GM12878 (cell line): ENCODE data around the gene NLGN3. TPM values are rescaled to one million over a fixed set of nuclear protein-coding genes. Genes with fewer than 3 reads are reported as not detected.

ENCODE experiments used
- ATAC-seq: fragments of 200-7000 bp; cut with Tn5 transposase; 3 replicates; pipeline ENCODE4 v1.9.1; 2020; ENCODE audit warnings: mild to moderate bottlenecking, moderate library complexity
- BruUV-seq: library from RNA; stranded (reverse); fragments of 400-500 nt; replicated peaks from 2 replicates; lab custom pipeline; 2021; lab: Mats Ljungman, UMichigan
- CTCF ChIA-PET: fragments of 300-600 bp; sonication (Branson Sonifier 250); formaldehyde crosslinking; extraction: SDS; loops from one replicate; lab custom pipeline; 2021; ENCODE audit warnings: inconsistent platforms; lab: Yijun Ruan, JAX
- POLR2A ChIA-PET: fragments of 350-600 bp; formaldehyde crosslinking; extraction: SDS; loops from one replicate; lab custom pipeline; 2021; ENCODE audit warnings: inconsistent platforms; lab: Charles Lee
- RAD21 ChIA-PET: fragments of 300-600 bp; sonication (Branson Sonifier 250); formaldehyde crosslinking; loops from one replicate; lab custom pipeline; 2023; ENCODE audit warnings: antibody characterized with exemption; ENCODE audit not compliant: unreplicated experiment; lab: Charles Lee
- SMC1A ChIA-PET: fragments of 300-600 bp; sonication (Branson Sonifier 250); formaldehyde crosslinking; loops from one replicate; lab custom pipeline; 2023; ENCODE audit not compliant: unreplicated experiment, uncharacterized antibody; lab: Charles Lee
- DNase-seq: peaks from one replicate; pipeline ENCODE4 v3.0.0-alpha.2; 2011; ENCODE audit warnings: low read depth, low spot score
- FAIRE-seq: peaks from 3 replicates; lab custom pipeline; 2011; peaks lifted over from hg19 to GRCh38; lab: Jason Lieb, UNC
- H2AFZ ChIP-seq: 2 replicates; pipeline ENCODE4 v1.6.0; 2011; ENCODE audit warnings: low read depth, low read length, control low read depth; ENCODE audit not compliant: control insufficient read depth
- H3K27ac ChIP-seq: 2 replicates; pipeline ENCODE4 v1.5.1; 2011; ENCODE audit warnings: control low read depth; ENCODE audit not compliant: control insufficient read depth, insufficient read depth
- H3K27me3 ChIP-seq, 2 experiments: replicated peaks in 1 of 2; 2 replicates each; pipeline versions ENCODE4 v1.6.0 to v1.6.1; 2011; ENCODE audit warnings: low read length in 1 of 2; ENCODE audit not compliant: control insufficient read depth in 2 of 2, insufficient read depth in 2 of 2
- H3K36me3 ChIP-seq, 2 experiments: 2 replicates each; pipeline ENCODE4 v1.5.1; 2011; ENCODE audit warnings: low read length in 1 of 2; ENCODE audit not compliant: control insufficient read depth in 2 of 2, insufficient read depth in 2 of 2
- H3K4me1 ChIP-seq: 2 replicates; pipeline ENCODE4 v1.6.1; 2011; ENCODE audit warnings: mild to moderate bottlenecking, low read length, moderate library complexity, mixed read lengths; ENCODE audit not compliant: control insufficient read depth, insufficient read depth
- H3K4me2 ChIP-seq: 2 replicates; pipeline ENCODE4 v1.6.0; 2011; ENCODE audit warnings: control low read depth; ENCODE audit not compliant: control insufficient read depth, insufficient read depth
- H3K4me3 ChIP-seq: fragments of 200-600 bp; sonication (generic); 2 replicates; pipeline ENCODE4 v1.5.1; 2016
- H3K79me2 ChIP-seq: 2 replicates; pipeline ENCODE4 v1.6.0; 2011; ENCODE audit warnings: low read length; ENCODE audit not compliant: control insufficient read depth, insufficient read depth
- H3K9ac ChIP-seq: 2 replicates; pipeline ENCODE4 v1.8.0; 2011; ENCODE audit warnings: low read length, control low read depth, mixed read lengths; ENCODE audit not compliant: control insufficient read depth, insufficient read depth
- H3K9me3 ChIP-seq: replicated peaks from 3 replicates; pipeline ENCODE4 v1.5.1; 2011; ENCODE audit warnings: mild to moderate bottlenecking, low read length; ENCODE audit not compliant: control insufficient read depth, insufficient read depth
- H4K20me1 ChIP-seq: 2 replicates; pipeline ENCODE4 v1.6.0; 2011; ENCODE audit not compliant: control insufficient read depth, insufficient read depth
- CREM ChIP-seq: IDR thresholded peaks from 2 replicates; pipeline ENCODE4 v1.6.1; 2014; ENCODE audit warnings: antibody characterized with exemption, low read depth
- EP300 ChIP-seq, 2 experiments: fragments of 150-350 bp in 1 of 2; IDR thresholded peaks; 2 replicates each; pipeline ENCODE4 v1.6.1; 2011 to 2012; ENCODE audit warnings: low read depth in 2 of 2, low read length in 2 of 2, borderline replicate concordance in 1 of 2, improper control_type of control experiment in 1 of 2, inconsistent platforms in 1 of 2; ENCODE audit not compliant: control insufficient read depth in 1 of 2
- FOXM1 ChIP-seq: IDR thresholded peaks from 2 replicates; pipeline ENCODE4 v1.6.1; 2012; ENCODE audit warnings: low read depth, mild to moderate bottlenecking, inconsistent platforms, low read length, moderate library complexity
- HCFC1 ChIP-seq: fragments of 150-350 bp; IDR thresholded peaks from 2 replicates; pipeline ENCODE4 v1.6.1; 2014; ENCODE audit warnings: low read length
- IRF3 ChIP-seq: fragments of 450-650 bp; IDR thresholded peaks from 2 replicates; pipeline ENCODE4 v1.6.1; 2014; ENCODE audit warnings: mild to moderate bottlenecking
- MAX ChIP-seq: IDR thresholded peaks from 2 replicates; pipeline ENCODE4 v1.6.1; 2012; ENCODE audit warnings: low read depth, low read length, improper control_type of control experiment
- NFXL1 ChIP-seq: fragments of 450-650 bp; IDR thresholded peaks from 2 replicates; pipeline ENCODE4 v1.6.1; 2017; ENCODE audit warnings: antibody characterized with exemption, mild to moderate bottlenecking, borderline replicate concordance
- RAD51 ChIP-seq: fragments of 450-650 bp; IDR thresholded peaks from 2 replicates; pipeline ENCODE4 v1.6.1; 2016; ENCODE audit warnings: moderate library complexity, mild to moderate bottlenecking, inconsistent platforms
- REST ChIP-seq: IDR thresholded peaks from 2 replicates; pipeline ENCODE4 v1.6.1; 2012; ENCODE audit warnings: mild to moderate bottlenecking, low read depth, low read length
- SP1 ChIP-seq: IDR thresholded peaks from one replicate; pipeline ENCODE4 v1.6.1; 2011; ENCODE audit warnings: low read depth, low read length
- SPI1 ChIP-seq: IDR thresholded peaks from 2 replicates; pipeline ENCODE4 v1.6.1; 2011; ENCODE audit warnings: low read depth, mild to moderate bottlenecking, low read length, moderate library complexity, borderline replicate concordance; ENCODE audit not compliant: insufficient read depth
- ZZZ3 ChIP-seq: IDR thresholded peaks from 2 replicates; pipeline ENCODE4 v1.6.1; 2011; ENCODE audit warnings: low read depth; ENCODE audit not compliant: control insufficient read depth, insufficient read length
- WGBS: methylation state at CpG from one replicate; pipeline ENCODE4 v1.1.6; 2016; ENCODE audit warnings: low lambda C conversion rate; ENCODE audit not compliant: insufficient replicate concordance, insufficient coverage; ENCODE audit errors: missing lambda C conversion rate; 5-methylcytosine and 5-hydroxymethylcytosine counted together
- in situ Hi-C: fragments of 300-500 bp; cut with MboI; formaldehyde crosslinking; loops from 9 replicates; pipeline ENCODE4 v1.14.3; 2018; ENCODE audit warnings: mixed read lengths
- intact Hi-C: fragments of 100-400 bp; cut with micrococcal nuclease; formaldehyde crosslinking; loops from one replicate; pipeline ENCODE4 v1.14.2; 2022; ENCODE audit not compliant: unreplicated experiment
- polyA plus RNA-seq, 11 experiments: library from polyadenylated mRNA; depleted of rRNA in 4 of 11; unstranded in 6 of 11; stranded (reverse) in 5 of 11; fragments of >200 nt; fragmentation: Nextera tagmentation in 4 of 11; fragmentation: Illumina TruSeq in 1 of 11; extraction: Ambion mirVana in 4 of 11; extraction: Trizol in 1 of 11; gene quantifications; 1 replicate in 1 of 11; 2 replicates in 10 of 11; pipeline versions ENCODE4 v1.2.1 to v1.2.3, GENCODE V29; 2011 to 2016; ENCODE audit warnings: inconsistent platforms in 2 of 11, missing spikeins in 2 of 11, low read depth in 1 of 11
- total RNA-seq, 4 experiments: library from RNA; depleted of rRNA in 3 of 4; stranded (reverse); fragments of >200 nt in 3 of 4; fragmentation: Illumina TruSeq in 1 of 4; extraction: Trizol in 1 of 4; gene quantifications; 2 replicates each; pipeline versions ENCODE4 v1.2.1 to v1.2.3, GENCODE V29; 2013 to 2021
- TF ChIP-seq, protein P1 (sequence below): fragments of 450-650 bp; IDR thresholded peaks from 2 replicates; pipeline ENCODE4 v1.6.1; 2016; ENCODE audit warnings: mild to moderate bottlenecking
- TF ChIP-seq, protein P2 (sequence below): fragments of 150-350 bp; IDR thresholded peaks from 2 replicates; pipeline ENCODE4 v1.6.1; 2014; ENCODE audit warnings: mild to moderate bottlenecking, low read depth, low read length
- TF ChIP-seq, protein P3 (sequence below): IDR thresholded peaks from 2 replicates; pipeline ENCODE4 v1.6.1; 2011; ENCODE audit warnings: low read depth, low read length, improper control_type of control experiment, borderline replicate concordance

The NLGN3 gene
- total and polyA plus RNA-seq, 10 of the 15 experiments (the other 5 are each of a cell fraction or from before 2014, with no cell fraction given): 0.07 to 0.73 (median 0.28) TPM

- Histone ChIP-seq H3K79me2 (no peaks in the 10 kb centered on the region), H4K20me1 (no peaks in the 10 kb centered on the region), H3K9me3 (no peaks in the 10 kb centered on the region), H3K4me3 (no peak overlapping the region), H2AFZ (no peak overlapping the region), H3K27me3 (no peaks in the 10 kb centered on the region), H3K27ac (no peak overlapping the region), H3K4me1 (no peaks in the 10 kb centered on the region), H3K9ac (no peak overlapping the region), H3K36me3 (peaks cover 1 to 4% of the 10 kb centered on the region in 2 experiments; a peak in 2 of 4 replicates), H3K4me2 (no peak overlapping the region)
- ChIA-PET RAD21 (no interaction called here), POLR2A (no interaction called here), SMC1A (no interaction called here), CTCF (no interaction called here)
- ATAC-seq (no peak), DNase-seq (no peak), FAIRE-seq (no peak)
- WGBS: 55% methylated on average over 6 of the region's 6 CpGs
- intact Hi-C loops: no loop called here
- BruUV-seq: no TSS peak
- in situ Hi-C loops: no loop called here
- no peak for TF ChIP-seq EP300 (IDR thresholded peaks at IDR 0.05; ENCODE audit: borderline replicate concordance in 1 of 2, control insufficient read depth in 1 of 2, low read depth in 2 of 2, low read length in 2 of 2)
- no peak for TF ChIP-seq RAD51
- TF ChIP-seq SP1: no peak
- TF ChIP-seq SPI1: no peak
- TF ChIP-seq, protein P1, sequence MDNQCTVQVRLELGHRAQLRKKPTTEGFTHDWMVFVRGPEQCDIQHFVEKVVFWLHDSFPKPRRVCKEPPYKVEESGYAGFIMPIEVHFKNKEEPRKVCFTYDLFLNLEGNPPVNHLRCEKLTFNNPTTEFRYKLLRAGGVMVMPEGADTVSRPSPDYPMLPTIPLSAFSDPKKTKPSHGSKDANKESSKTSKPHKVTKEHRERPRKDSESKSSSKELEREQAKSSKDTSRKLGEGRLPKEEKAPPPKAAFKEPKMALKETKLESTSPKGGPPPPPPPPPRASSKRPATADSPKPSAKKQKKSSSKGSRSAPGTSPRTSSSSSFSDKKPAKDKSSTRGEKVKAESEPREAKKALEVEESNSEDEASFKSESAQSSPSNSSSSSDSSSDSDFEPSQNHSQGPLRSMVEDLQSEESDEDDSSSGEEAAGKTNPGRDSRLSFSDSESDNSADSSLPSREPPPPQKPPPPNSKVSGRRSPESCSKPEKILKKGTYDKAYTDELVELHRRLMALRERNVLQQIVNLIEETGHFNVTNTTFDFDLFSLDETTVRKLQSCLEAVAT: no peak
- no peak for TF ChIP-seq CREM
- no peak for TF ChIP-seq FOXM1
- TF ChIP-seq HCFC1: no peak
- no peak for TF ChIP-seq REST
- TF ChIP-seq, protein P2, sequence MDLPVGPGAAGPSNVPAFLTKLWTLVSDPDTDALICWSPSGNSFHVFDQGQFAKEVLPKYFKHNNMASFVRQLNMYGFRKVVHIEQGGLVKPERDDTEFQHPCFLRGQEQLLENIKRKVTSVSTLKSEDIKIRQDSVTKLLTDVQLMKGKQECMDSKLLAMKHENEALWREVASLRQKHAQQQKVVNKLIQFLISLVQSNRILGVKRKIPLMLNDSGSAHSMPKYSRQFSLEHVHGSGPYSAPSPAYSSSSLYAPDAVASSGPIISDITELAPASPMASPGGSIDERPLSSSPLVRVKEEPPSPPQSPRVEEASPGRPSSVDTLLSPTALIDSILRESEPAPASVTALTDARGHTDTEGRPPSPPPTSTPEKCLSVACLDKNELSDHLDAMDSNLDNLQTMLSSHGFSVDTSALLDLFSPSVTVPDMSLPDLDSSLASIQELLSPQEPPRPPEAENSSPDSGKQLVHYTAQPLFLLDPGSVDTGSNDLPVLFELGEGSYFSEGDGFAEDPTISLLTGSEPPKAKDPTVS: no peak
- TF ChIP-seq, protein P3, sequence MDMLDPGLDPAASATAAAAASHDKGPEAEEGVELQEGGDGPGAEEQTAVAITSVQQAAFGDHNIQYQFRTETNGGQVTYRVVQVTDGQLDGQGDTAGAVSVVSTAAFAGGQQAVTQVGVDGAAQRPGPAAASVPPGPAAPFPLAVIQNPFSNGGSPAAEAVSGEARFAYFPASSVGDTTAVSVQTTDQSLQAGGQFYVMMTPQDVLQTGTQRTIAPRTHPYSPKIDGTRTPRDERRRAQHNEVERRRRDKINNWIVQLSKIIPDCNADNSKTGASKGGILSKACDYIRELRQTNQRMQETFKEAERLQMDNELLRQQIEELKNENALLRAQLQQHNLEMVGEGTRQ: no peak
- TF ChIP-seq NFXL1: no peak
- no peak for TF ChIP-seq MAX
- TF ChIP-seq ZZZ3: no peak
- no peak for TF ChIP-seq IRF3
These were observed 4.2 kb upstream of the NLGN3 start for GRCh38 chrX:71140440-71140839.
